Activated naive CD8-positive, alpha-beta T cell (primary cell): ENCODE results near the gene RNF168.
A peak's percentile ranks its signal among the peaks of the same experiment; 100 is the strongest.
"Not testable (repeated sequence)": the region's sequence is repeated elsewhere in the genome, so short reads cannot be mapped to it uniquely, and the experiment has no call there.

Experiments used
- H3K27ac Mint-ChIP-seq: one replicate; pipeline ENCODE4 v1.8.0; 2021; ENCODE audit warnings: mixed read lengths
- H3K27me3 Mint-ChIP-seq: one replicate; pipeline ENCODE4 v1.8.0; 2021; ENCODE audit warnings: mixed read lengths
- H3K36me3 Mint-ChIP-seq: one replicate; pipeline ENCODE4 v1.8.0; 2021; ENCODE audit warnings: mixed read lengths
- H3K4me1 Mint-ChIP-seq: one replicate; pipeline ENCODE4 v1.8.0; 2021; ENCODE audit warnings: low read depth, mixed read lengths
- H3K4me3 Mint-ChIP-seq: one replicate; pipeline ENCODE4 v1.8.0; 2021; ENCODE audit warnings: mild to moderate bottlenecking, mixed read lengths
- H3K9me3 Mint-ChIP-seq: one replicate; pipeline ENCODE4 v1.8.0; 2021; ENCODE audit warnings: low read depth, mixed read lengths

Gene RNF168

DNA sequence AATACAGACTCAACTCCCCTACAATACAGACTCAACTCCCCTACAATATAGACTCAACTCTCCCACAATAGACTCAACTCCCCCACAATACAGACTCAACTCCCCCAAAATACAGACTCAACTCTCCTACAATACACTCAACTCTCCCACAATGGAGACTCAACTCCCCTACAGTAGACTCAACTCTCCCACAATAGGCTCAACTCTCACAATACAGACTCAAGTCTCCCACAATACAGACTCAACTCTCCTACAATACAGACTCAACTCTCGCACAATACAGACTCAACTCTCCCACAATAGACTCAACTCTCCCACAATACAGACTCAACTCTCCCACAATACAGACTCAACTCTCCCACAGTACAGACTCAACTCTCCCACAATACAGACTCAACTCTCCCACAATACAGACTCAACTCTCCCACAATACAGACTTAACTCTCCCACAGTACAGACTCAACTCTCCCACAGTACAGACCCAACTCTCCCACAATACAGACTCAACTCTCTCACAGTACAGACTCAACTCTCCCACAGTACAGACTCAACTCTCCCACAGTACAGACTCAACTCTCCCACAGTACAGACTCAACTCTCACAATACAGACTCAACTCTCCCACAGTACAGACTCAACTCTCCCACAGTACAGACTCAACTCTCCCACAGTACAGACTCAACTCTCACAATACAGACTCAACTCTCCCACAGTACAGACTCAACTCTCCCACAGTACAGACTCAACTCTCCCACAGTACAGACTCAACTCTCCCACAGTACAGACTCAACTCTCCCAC lies 40.7 kb downstream of the RNF168 start:
- not testable (repeated sequence) for H3K4me3 Mint-ChIP-seq, H3K27ac Mint-ChIP-seq, H3K27me3 Mint-ChIP-seq, H3K4me1 Mint-ChIP-seq, H3K9me3 Mint-ChIP-seq, H3K36me3 Mint-ChIP-seq

DNA sequence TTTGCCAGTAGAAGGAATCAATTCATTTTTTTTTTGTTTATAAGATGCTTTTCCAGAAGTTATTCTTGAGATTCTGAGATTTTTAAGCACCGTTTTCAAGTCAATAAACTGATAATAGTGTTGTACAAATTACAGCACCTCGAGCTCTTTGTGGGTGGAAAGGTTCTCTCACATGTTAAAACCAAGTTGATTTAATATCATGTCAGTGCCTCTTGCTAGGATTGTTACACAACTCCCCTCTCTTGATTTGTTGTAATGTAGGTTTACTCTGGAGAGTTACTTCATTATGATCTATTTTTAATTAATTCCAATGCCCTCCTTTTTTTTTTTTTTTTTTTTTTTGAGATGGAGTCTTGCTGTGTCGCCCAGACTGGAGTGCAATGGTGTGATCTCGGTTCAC lies 45.5 kb downstream of the RNF168 start:
- Mint-ChIP-seq H3K27me3 (no peaks in the 10 kb centered on the region), H3K36me3 (peaks cover 2% of the 10 kb centered on the region), H3K4me1 (peaks cover 14% of the 10 kb centered on the region), H3K27ac (no peak overlapping the region), H3K4me3 (no peak overlapping the region), H3K9me3 (peaks cover 4% of the 10 kb centered on the region)

DNA sequence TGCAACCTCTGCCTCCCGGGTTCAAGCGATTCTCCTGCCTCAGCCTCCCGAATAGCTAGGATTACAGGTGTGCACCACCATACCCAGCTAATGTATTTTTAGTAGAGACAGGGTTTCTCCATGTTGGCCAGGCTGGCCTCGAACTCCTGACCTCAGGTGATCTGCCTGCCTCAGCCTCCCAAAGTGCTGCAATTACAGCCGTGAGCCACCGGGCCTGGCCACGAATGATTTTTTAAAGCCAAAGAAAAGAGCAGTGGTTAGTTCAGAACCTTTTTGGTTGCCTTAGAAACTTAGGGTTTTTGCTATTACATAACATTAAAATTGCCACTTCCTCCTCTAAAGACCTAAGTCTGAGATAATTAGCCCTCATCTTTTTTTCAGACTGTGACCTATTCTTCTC lies 46.1 kb downstream of the RNF168 start:
- H3K36me3 Mint-ChIP-seq, H3K27me3 Mint-ChIP-seq, H3K9me3 Mint-ChIP-seq, H3K27ac Mint-ChIP-seq: not testable (repeated sequence)
- H3K4me3 Mint-ChIP-seq: peak overlapping the region; percentile 12
- peaks cover 14% of the 10 kb centered on the region for H3K4me1 Mint-ChIP-seq

DNA sequence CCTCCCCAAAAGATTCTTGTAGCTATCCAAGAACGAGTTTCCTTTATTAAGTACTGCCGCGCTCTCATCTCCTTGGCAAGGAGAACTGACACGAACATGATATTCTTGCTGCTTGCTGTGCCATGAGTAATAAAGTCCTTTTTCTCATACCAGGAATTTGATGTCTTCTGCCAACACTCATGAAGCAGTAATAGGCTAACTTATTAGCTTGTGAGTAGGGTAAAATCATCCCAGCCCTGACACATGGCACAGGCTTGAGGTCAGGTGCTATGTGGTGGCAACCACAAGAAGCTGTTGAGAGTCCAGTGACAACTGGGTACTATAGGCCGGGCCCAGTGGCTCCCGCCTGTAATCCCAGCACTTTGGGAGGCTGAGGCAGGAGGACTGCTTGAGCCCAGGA lies 48.6 kb downstream of the RNF168 start:
- Mint-ChIP-seq H3K4me1 (peaks cover 11% of the 10 kb centered on the region), H3K4me3 (no peak overlapping the region), H3K27me3 (no peaks in the 10 kb centered on the region), H3K36me3 (peaks cover 2% of the 10 kb centered on the region), H3K27ac (no peak overlapping the region), H3K9me3 (no peaks in the 10 kb centered on the region)

DNA sequence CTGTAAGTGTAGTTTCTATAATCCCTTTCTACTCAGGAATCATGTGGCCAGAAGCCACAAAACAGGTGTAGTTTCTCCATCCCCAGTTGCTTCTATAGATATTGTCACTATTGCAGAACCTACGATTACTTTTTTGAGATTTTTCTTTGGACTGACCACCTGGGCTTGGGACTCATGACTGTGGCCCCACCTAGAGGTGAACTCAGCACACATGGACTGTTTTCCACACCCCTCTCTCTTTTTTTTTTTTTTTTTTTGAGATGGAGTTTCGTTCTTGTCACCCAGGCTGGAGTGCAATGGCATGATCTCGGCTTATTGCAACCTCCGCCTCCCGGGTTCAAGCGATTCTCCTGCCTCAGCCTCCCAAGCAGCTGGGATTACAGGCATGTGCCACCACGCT lies 58.2 kb downstream of the RNF168 start:
- H3K36me3 Mint-ChIP-seq, H3K4me1 Mint-ChIP-seq, H3K27me3 Mint-ChIP-seq, H3K27ac Mint-ChIP-seq, H3K9me3 Mint-ChIP-seq, H3K4me3 Mint-ChIP-seq: not testable (repeated sequence)

DNA sequence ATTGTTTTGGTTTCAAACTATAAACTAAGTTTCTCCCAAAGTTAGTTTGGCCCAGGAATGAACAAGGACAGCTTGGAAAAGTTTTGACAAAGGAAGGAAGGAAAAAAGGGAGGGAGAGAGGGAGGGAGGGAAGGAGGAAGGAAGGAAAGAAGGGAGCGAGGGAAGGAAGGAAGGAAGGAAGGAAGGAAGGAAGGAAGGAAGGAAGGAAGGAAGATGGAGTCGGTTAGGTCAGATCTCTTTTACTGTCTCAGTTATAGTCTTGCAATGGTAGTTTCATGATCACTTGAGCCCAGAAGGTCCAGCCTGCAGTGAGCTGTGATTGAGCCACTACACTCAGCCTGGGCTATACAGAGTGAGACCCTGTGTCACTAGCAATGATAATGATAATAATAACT lies 59.1 kb downstream of the RNF168 start:
- no peaks in the 10 kb centered on the region for H3K36me3 Mint-ChIP-seq
- H3K27me3 Mint-ChIP-seq: no peaks in the 10 kb centered on the region
- H3K4me1 Mint-ChIP-seq: no peaks in the 10 kb centered on the region
- no peak overlapping the region for H3K27ac Mint-ChIP-seq
- H3K9me3 Mint-ChIP-seq: no peaks in the 10 kb centered on the region
- no peak overlapping the region for H3K4me3 Mint-ChIP-seq

DNA sequence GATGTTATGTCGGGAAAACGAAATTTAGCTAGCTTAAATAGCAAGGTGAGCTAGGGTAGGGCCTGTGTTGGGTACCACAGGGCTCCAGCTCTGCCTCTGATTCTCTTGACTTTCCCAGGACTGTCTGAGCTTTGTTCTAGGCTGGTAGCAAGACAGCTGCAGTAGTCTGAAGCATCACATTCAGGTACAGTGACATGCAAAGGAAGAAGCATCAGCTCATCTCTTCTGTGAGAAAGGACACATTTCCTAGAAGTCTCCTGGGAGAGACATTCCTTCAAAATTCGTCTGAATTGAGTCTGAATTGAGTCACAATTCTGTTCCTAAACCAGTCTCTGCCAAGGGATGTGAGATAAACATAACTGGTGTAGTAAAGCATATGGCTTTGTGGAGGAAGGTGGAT lies 62.9 kb downstream of the RNF168 start:
- Mint-ChIP-seq H3K27ac (no peak overlapping the region), H3K36me3 (no peaks in the 10 kb centered on the region), H3K9me3 (no peaks in the 10 kb centered on the region), H3K27me3 (no peaks in the 10 kb centered on the region), H3K4me1 (no peaks in the 10 kb centered on the region), H3K4me3 (no peak overlapping the region)

DNA sequence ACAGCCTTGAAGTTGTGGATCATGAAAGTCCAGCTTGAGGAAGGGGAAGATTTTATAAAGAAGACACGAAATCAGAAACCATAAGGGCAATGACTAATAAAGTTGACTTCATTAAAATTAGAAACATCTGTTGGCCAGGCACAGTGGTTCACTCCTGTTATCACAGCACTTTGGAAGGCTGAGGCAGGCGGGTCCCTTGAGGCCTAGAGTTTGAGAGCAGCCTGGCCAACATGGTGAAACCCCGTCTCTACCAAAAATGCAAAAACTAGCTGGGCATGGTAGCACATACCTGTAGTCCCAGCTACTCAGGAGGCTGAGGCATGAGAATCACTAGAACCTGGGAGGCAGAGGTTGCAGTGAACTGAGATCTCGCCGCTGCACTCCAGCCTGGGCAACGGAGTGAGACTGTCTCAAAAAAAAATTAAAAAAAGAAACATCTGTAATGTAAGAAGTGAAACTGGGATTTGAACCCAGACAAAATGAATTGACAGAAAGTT lies 63.5 kb downstream of the RNF168 start:
- Mint-ChIP-seq H3K27me3 (no peaks in the 10 kb centered on the region), H3K27ac (no peak overlapping the region), H3K4me1 (no peaks in the 10 kb centered on the region), H3K9me3 (no peaks in the 10 kb centered on the region), H3K4me3 (no peak overlapping the region), H3K36me3 (no peaks in the 10 kb centered on the region)

DNA sequence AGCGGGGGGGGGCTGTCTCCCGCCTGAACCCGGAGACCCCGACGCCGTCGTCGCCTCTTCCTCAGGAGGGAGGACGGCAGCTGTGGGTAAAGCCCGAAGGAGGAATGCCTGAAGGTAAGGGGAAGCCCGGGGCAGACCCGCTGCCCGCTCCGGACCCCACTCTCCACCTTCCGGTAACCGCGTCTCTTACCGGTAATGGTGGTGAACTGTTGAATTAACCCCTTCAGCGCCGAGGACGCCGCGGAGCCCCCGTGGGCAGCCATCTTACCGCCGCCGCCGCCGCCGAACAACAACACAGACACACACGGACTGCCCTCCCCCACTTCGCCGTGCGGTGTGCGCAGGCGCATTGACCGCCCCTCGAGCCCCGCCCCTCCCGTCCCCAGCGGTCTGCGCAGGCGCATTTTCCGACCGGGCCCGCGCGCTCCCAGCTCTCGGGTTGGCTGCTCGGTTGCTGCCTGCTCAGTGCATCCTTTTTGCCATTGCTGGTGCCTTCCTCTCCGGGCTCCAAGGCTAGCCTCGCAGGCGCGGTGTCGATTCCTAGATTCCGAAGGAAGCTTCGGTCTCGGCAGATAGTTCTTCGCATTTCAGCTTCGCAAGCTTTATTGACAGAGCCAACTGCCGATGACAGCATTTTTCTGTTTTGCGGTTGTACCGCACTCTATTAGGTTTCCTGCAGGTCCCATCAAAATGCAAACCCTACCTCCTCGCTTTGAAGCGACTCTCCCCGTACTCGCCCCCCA lies 71.3 kb downstream of the RNF168 start, which contains the start of gene UBXN7:
UBXN7 (minus strand) TSS at position 291 of the 743 bp plus-strand sequence; CDS start at position 263, 28 bp downstream.
- H3K27ac Mint-ChIP-seq: peak within 1 kb of the TSS; percentile 97
- no peaks in the 10 kb centered on the region for H3K27me3 Mint-ChIP-seq
- H3K9me3 Mint-ChIP-seq: no peaks in the 10 kb centered on the region
- peaks cover 25% of the 10 kb centered on the region for H3K4me1 Mint-ChIP-seq
- peak within 1 kb of the TSS; percentile 82 for H3K4me3 Mint-ChIP-seq
- H3K36me3 Mint-ChIP-seq: no peaks in the 10 kb centered on the region

DNA sequence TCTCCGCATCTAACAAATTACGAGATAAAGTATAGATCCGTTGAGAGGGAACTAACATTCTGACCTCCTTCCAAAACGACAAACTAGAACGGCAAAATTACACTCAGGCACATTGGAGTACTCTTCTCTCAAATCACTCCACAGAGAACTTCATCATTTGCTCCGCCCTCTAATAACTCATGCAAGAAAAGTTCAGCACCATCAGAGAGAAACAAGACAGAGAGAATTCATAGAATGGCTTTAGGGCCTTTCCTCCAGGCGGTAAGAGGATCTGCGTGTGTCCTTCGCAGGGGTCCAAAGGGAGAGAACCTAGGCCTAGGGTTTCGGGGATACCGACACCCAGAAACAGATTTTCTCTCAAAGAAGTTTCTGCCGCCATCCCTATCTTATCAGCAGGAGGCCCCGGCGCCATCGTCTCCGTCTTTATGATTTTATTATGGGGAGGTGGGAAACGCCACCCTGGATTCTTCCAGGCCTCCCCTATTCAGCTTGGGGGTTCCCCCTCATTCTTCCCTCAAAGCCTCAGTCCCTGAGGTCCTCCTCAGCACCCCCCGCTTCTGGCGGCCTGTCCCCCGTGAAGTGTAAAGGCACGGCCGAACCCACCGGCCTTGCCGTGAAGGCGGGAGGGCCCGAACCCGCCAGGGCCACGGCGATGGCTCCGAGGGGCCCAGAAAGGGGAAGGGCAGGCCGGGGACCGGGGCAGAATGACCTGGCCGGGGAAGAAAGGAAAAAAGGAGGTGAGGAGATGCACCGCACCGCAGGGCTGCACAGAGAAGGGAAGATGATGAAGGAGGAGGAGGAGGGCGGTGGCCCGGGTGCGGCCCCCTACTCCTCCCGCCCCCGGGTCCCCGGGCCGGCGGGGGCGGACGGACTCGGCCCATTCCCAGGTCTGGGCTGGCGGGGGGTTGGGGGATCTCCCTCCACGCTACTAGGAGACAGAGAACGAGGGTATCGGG lies 72.1 kb downstream of the RNF168 start:
- Mint-ChIP-seq H3K27ac (peak overlapping the region; percentile 97), H3K36me3 (no peaks in the 10 kb centered on the region), H3K4me3 (peak overlapping the region; percentile 82), H3K9me3 (no peaks in the 10 kb centered on the region), H3K27me3 (no peaks in the 10 kb centered on the region), H3K4me1 (peaks cover 27% of the 10 kb centered on the region)

DNA sequence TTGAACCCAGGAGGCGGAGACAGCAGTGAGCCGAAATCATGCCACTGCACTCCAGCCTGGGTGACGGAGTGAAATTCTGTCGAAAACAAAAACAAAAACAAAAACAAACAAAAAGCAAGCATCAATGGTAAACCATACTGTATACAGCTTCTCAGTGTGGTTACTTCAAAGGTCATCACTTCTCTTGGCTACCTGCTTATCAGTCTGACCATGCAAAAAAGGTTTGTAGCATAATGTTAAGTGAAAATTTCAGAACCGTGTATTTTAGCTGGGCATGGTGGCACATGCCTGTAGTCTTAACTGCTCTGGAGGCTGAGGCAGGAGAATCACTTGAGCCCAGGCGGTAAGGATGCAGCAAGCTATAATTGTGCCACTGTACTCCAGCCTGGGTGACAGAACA lies 75.5 kb downstream of the RNF168 start:
- Mint-ChIP-seq H3K27me3 (no peaks in the 10 kb centered on the region), H3K4me1 (peaks cover 39% of the 10 kb centered on the region), H3K27ac (no peak overlapping the region), H3K9me3 (no peaks in the 10 kb centered on the region), H3K36me3 (peaks cover 3% of the 10 kb centered on the region), H3K4me3 (no peak overlapping the region)

DNA sequence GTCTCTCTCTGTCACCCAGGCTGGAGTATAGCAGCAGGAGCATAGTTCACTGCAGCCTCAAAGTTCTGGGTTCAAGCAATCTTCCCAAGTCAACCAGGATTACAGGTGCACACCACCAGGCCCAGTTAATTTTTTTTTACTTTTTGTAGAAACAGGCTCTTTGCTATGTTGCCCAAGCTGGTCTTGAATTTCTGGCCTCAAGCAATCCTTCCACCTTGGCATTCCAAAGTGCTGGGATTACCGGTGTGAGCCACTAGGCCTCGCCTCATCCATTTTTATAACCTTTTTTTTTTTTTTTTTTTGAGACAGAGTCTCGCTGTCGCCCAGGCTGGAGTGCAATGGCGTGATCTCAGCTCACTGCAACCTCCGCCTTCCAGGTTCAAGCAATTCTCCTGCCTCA lies 79.1 kb downstream of the RNF168 start:
- not testable (repeated sequence) for H3K4me3 Mint-ChIP-seq, H3K27ac Mint-ChIP-seq, H3K9me3 Mint-ChIP-seq, H3K27me3 Mint-ChIP-seq, H3K36me3 Mint-ChIP-seq
- peaks cover 46% of the 10 kb centered on the region for H3K4me1 Mint-ChIP-seq

DNA sequence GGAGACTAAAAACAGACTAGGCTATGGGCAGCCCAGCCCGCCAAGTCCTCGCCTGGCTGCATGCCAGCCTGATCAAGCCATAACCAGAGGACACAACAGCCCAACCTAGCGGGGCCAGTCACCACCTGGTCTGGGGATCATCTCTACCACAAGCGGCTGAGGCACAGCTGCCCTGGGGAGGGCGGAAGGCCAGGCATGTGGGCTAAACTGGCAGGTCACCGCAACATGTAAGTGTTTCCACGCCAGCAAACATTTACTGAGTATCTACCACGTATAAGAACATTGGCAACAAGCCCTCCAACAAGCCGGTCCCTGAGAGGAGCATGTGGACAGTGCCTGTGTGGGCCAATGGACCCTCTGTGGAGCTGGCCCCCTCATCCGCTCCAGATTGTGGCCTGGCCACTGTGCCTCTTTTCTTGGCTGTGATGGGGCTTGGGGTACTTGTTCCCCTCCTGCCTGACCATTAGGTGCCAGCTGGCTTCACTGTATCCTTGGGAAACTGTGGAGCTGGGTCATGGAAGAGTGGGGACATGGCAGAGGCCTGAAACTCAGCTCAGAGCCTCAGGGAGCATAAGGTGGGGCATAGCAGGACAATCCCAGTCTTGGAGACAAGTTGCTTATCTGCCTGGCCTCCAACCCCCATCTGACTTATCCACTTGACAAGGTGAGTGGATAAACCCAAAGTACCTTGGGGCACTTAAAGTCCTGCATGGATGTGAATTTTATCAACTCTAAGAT lies 80.4 kb downstream of the RNF168 start:
- Mint-ChIP-seq H3K4me1 (peaks cover 53% of the 10 kb centered on the region), H3K27ac (peak overlapping the region; percentile 59), H3K9me3 (no peaks in the 10 kb centered on the region), H3K27me3 (no peaks in the 10 kb centered on the region), H3K36me3 (peaks cover 3% of the 10 kb centered on the region), H3K4me3 (no peak overlapping the region)

DNA sequence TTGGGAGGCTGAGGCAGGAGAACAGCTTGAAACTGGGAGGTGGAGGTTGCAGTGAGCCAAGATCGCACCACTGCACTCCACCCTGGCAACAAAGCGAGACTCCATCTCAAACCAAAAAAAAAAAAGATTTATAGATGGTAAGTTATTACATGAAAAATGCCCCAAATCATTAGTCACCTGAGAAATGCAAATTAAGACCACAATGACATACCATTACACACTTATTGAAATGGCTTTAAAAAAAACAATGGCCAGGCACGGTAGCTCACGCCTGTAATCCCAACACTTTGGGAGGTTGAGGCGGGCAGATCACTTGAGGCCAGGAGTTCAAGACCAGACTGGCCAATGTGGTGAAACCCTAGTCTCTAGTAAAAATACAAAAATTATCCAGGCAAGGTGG lies 81.9 kb downstream of the RNF168 start:
- H3K4me3 Mint-ChIP-seq, H3K27me3 Mint-ChIP-seq: not testable (repeated sequence)
- H3K4me1 Mint-ChIP-seq: peaks cover 56% of the 10 kb centered on the region

More for the DNA sequence above, 81.9 kb downstream of the RNF168 start:
- peak overlapping the region; percentile 56 for H3K27ac Mint-ChIP-seq
- not testable (repeated sequence) for H3K9me3 Mint-ChIP-seq, H3K36me3 Mint-ChIP-seq
